Activated T-helper 2 cell treated with anti-CD3 and anti-CD28 coated beads, Interferon-gamma antibody, Interleukin-2, Interleukin-4, amounts not matched to agents 10 μg/mL and 5 μg/mL and 100 μg/mL, durations not matched to agents 14 hours and 24 hours and 36 hours (primary cell): ENCODE results near the gene PET100. TPM values are rescaled to one million over a fixed set of nuclear protein-coding genes. Genes with fewer than 3 reads are reported as not detected.
"Not testable (repeated sequence)": the region's sequence is repeated elsewhere in the genome, so short reads cannot be mapped to it uniquely, and the experiment has no call there.

Source experiments
- DNase-seq: peaks from one replicate; pipeline ENCODE4 v3.0.0; 2021; ENCODE audit warnings: low spot score
- H3K27ac Mint-ChIP-seq: one replicate; pipeline ENCODE4 v1.8.0; 2021; ENCODE audit warnings: mixed read lengths
- H3K27me3 Mint-ChIP-seq: one replicate; pipeline ENCODE4 v1.8.0; 2021; ENCODE audit warnings: low read depth, mixed read lengths
- H3K36me3 Mint-ChIP-seq: one replicate; pipeline ENCODE4 v1.8.0; 2021; ENCODE audit warnings: low read depth, mixed read lengths
- H3K4me1 Mint-ChIP-seq: one replicate; pipeline ENCODE4 v1.8.0; 2021; ENCODE audit warnings: low read depth, mixed read lengths
- H3K4me3 Mint-ChIP-seq: one replicate; pipeline ENCODE4 v1.8.0; 2021; ENCODE audit warnings: low read depth, mild to moderate bottlenecking, moderate library complexity, mixed read lengths
- H3K9me3 Mint-ChIP-seq: one replicate; pipeline ENCODE4 v1.8.0; 2021; ENCODE audit warnings: mixed read lengths
- intact Hi-C: fragments of 100-400 bp; cut with micrococcal nuclease; formaldehyde crosslinking; loops from one replicate; pipeline ENCODE4 v1.15.1; 2023
- total RNA-seq: library from RNA; stranded (reverse); gene quantifications from 2 replicates; pipeline ENCODE4 v1.2.3, GENCODE V29; 2022

PET100 gene
- total RNA-seq, 1 donor from 2014 or later: 95.7 TPM

GRCh38 chr19:7643031-7643415 lies 13.4 kb downstream of the PET100 start:
- Mint-ChIP-seq H3K27ac (no peak overlapping the region), H3K9me3 (no peaks in the 10 kb centered on the region)
- intact Hi-C loops: no loop called here

DNA sequence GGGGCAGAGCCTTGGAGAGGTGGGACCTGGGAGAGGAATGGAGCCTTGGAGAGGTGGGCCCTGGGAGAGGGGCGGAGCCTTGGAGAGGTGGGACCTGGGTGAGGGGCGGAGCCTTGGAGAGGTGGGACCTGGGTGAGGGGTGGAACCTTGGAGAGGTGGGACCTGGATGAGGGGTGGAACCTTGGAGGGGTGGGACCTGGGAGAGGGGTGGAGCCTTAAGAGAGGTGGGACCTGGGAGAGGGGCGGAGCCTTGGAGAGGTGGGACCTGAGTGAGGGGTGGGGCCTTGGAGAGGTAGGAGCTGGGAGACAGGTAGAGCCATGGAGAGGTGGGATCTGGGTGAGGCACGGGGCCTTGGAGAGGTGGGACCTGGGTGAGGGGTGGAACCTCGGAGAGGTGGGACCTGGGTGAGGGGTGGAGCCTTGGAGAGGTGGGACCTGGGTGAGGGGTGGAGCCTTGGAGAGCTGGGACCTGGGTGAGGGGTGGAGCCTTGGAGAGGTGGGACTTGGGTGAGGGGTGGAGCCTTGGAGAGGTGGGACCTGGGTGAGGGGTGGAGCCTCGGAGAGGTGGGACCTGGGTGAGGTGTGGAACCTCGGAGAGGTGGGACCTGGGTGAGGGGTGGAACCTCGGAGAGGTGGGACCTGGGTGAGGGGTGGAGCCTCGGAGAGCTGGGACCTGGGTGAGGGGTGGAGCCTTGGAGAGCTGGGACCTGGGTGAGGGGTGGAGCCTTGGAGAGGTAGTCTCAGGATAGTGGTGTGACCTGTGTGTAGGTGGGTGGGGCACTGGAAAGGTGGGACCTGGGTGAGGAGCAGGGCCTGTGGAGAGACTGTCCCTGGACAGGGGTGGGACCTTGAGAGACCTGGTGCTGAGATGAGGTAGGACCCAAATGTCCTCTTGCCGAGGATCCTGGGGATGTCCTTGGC lies 14.3 kb downstream of the PET100 start:
- H3K4me3 Mint-ChIP-seq, H3K27ac Mint-ChIP-seq, H3K27me3 Mint-ChIP-seq, H3K9me3 Mint-ChIP-seq, intact Hi-C loops, DNase-seq: not testable (repeated sequence)
- peaks cover 31% of the 10 kb centered on the region for H3K36me3 Mint-ChIP-seq
- H3K4me1 Mint-ChIP-seq: peaks cover 11% of the 10 kb centered on the region

More at GRCh38 chr19:7643031-7643415, 13.4 kb downstream of the PET100 start:
- Mint-ChIP-seq H3K4me1 (peaks cover 14% of the 10 kb centered on the region), H3K27me3 (no peaks in the 10 kb centered on the region), H3K36me3 (peaks cover 31% of the 10 kb centered on the region), H3K4me3 (no peak overlapping the region)
- DNase-seq: no peak

GRCh38 chr19:7644550-7644877 lies 14.9 kb downstream of the PET100 start:
- no peak overlapping the region for H3K4me3 Mint-ChIP-seq
- no peak overlapping the region for H3K27ac Mint-ChIP-seq
- peaks cover 31% of the 10 kb centered on the region for H3K36me3 Mint-ChIP-seq

GRCh38 chr19:7645163-7645562 lies 15.6 kb downstream of the PET100 start:
- H3K9me3 Mint-ChIP-seq: no peaks in the 10 kb centered on the region
- no peaks in the 10 kb centered on the region for H3K27me3 Mint-ChIP-seq
- intact Hi-C loops: no loop called here
- DNase-seq: no peak
- H3K36me3 Mint-ChIP-seq: peaks cover 25% of the 10 kb centered on the region
- no peak overlapping the region for H3K27ac Mint-ChIP-seq
- no peaks in the 10 kb centered on the region for H3K4me1 Mint-ChIP-seq
- no peak overlapping the region for H3K4me3 Mint-ChIP-seq

More at GRCh38 chr19:7644550-7644877, 14.9 kb downstream of the PET100 start:
- intact Hi-C loops: no loop called here
- Mint-ChIP-seq H3K4me1 (peaks cover 6% of the 10 kb centered on the region), H3K27me3 (no peaks in the 10 kb centered on the region), H3K9me3 (no peaks in the 10 kb centered on the region)
- DNase-seq: no peak

GRCh38 chr19:7645656-7646425 lies 16.2 kb downstream of the PET100 start:
- Mint-ChIP-seq H3K27ac (no peak overlapping the region), H3K9me3 (no peaks in the 10 kb centered on the region), H3K36me3 (peaks cover 24% of the 10 kb centered on the region), H3K4me3 (no peak overlapping the region), H3K27me3 (no peaks in the 10 kb centered on the region), H3K4me1 (no peaks in the 10 kb centered on the region)
- no peak for DNase-seq
- intact Hi-C loops: no loop called here

DNA sequence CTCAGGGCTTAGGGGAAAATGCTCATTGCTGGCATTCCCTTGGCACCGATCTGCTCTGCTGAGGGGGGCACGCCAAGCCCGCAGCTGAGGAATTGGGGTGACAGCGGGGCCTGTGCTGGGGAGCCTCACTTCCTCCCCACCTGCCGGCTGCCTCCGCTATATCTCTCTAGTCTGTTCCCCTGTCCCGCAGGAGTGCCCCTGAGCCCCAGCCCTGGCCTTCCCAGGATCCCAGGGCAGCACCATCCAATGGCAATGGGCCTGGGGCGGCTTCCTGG lies 16.8 kb downstream of the PET100 start:
- no peak overlapping the region for H3K4me3 Mint-ChIP-seq
- H3K27ac Mint-ChIP-seq: no peak overlapping the region
- H3K4me1 Mint-ChIP-seq: no peaks in the 10 kb centered on the region
- DNase-seq: no peak
- H3K36me3 Mint-ChIP-seq: peaks cover 24% of the 10 kb centered on the region
- intact Hi-C loops: no loop called here
- no peaks in the 10 kb centered on the region for H3K27me3 Mint-ChIP-seq
- no peaks in the 10 kb centered on the region for H3K9me3 Mint-ChIP-seq

GRCh38 chr19:7647156-7647555 lies 17.6 kb downstream of the PET100 start:
- H3K27me3 Mint-ChIP-seq: peaks cover 3% of the 10 kb centered on the region
- peaks cover 24% of the 10 kb centered on the region for H3K36me3 Mint-ChIP-seq
- DNase-seq: no peak
- intact Hi-C loops: no loop called here
- H3K27ac Mint-ChIP-seq: no peak overlapping the region
- H3K4me1 Mint-ChIP-seq: peaks cover 2% of the 10 kb centered on the region
- H3K9me3 Mint-ChIP-seq: no peaks in the 10 kb centered on the region
- H3K4me3 Mint-ChIP-seq: no peak overlapping the region

- intact Hi-C loops: no loop called here
Measured at GRCh38 chr19:7648265-7649014, 18.8 kb downstream of the PET100 start.

GRCh38 chr19:7650148-7650547 lies 20.6 kb downstream of the PET100 start:
- H3K36me3 Mint-ChIP-seq: peaks cover 9% of the 10 kb centered on the region
- no peak overlapping the region for H3K4me3 Mint-ChIP-seq
- intact Hi-C loops: no loop called here
- H3K27me3 Mint-ChIP-seq: peaks cover 3% of the 10 kb centered on the region
- DNase-seq: no peak
- H3K27ac Mint-ChIP-seq: no peak overlapping the region
- H3K9me3 Mint-ChIP-seq: no peaks in the 10 kb centered on the region
- H3K4me1 Mint-ChIP-seq: peaks cover 9% of the 10 kb centered on the region

More at GRCh38 chr19:7648265-7649014, 18.8 kb downstream of the PET100 start:
- DNase-seq: no peak
- no peak overlapping the region for H3K27ac Mint-ChIP-seq
- H3K9me3 Mint-ChIP-seq: no peaks in the 10 kb centered on the region
- H3K36me3 Mint-ChIP-seq: peaks cover 16% of the 10 kb centered on the region
- H3K4me1 Mint-ChIP-seq: peaks cover 9% of the 10 kb centered on the region
- no peak overlapping the region for H3K4me3 Mint-ChIP-seq
- H3K27me3 Mint-ChIP-seq: peaks cover 3% of the 10 kb centered on the region

DNA sequence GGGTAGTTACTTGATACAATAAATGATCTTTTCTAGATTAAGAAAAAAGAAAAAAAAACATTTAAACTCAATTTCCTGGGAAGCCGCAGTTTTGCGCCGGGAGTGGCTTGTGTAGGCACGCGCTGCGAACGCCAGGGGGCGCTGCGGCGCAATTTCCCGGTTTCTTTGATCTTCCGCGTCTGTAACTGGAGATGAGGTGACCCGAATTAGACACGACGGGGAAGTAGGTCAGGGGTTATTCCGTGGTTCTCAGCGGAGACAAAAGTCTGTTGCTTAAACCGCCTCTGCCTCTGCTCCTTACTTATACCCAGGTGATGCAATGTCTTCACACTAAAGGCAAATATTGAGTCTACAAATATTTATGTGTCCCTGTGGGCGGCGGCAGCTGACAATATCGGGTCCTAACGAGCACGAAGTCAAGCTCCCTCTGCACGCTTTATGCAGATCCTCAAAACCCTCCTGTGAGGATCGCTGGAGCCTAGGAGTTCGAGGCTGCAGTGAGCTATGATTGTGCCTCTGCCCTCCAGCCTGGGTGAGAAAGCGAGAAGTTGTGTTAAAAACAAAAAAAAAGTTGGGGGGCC lies 22.6 kb downstream of the PET100 start:
- peaks cover 3% of the 10 kb centered on the region for H3K27me3 Mint-ChIP-seq
- H3K9me3 Mint-ChIP-seq: no peaks in the 10 kb centered on the region
- peaks cover 12% of the 10 kb centered on the region for H3K4me1 Mint-ChIP-seq
- peak overlapping the region; percentile 52 for H3K4me3 Mint-ChIP-seq
- peak; percentile 79 for DNase-seq
- H3K36me3 Mint-ChIP-seq: peaks cover 4% of the 10 kb centered on the region
- H3K27ac Mint-ChIP-seq: peak overlapping the region; percentile 72
- intact Hi-C loops: loop anchor here (1.0 kb wide), 2 partner anchors 28 to 147 kb away; partner anchors contain the start of gene TRAPPC5

GRCh38 chr19:7654401-7654800 lies 24.8 kb downstream of the PET100 start:
- Mint-ChIP-seq H3K27ac (no peak overlapping the region), H3K4me1 (peaks cover 22% of the 10 kb centered on the region), H3K9me3 (no peaks in the 10 kb centered on the region), H3K4me3 (no peak overlapping the region), H3K27me3 (peaks cover 3% of the 10 kb centered on the region), H3K36me3 (no peaks in the 10 kb centered on the region)
- DNase-seq: no peak
- intact Hi-C loops: no loop called here

- no peak for DNase-seq
- peaks cover 3% of the 10 kb centered on the region for H3K27me3 Mint-ChIP-seq
- intact Hi-C loops: no loop called here
- H3K9me3 Mint-ChIP-seq: no peaks in the 10 kb centered on the region
- H3K27ac Mint-ChIP-seq: no peak overlapping the region
- peaks cover 22% of the 10 kb centered on the region for H3K4me1 Mint-ChIP-seq
- no peak overlapping the region for H3K4me3 Mint-ChIP-seq
- no peaks in the 10 kb centered on the region for H3K36me3 Mint-ChIP-seq
Measured at GRCh38 chr19:7655581-7655980, 26.0 kb downstream of the PET100 start.
